HepG2 (cell line): ENCODE data around the gene RAMP3. TPM values are rescaled to one million over a fixed set of nuclear protein-coding genes. Genes with fewer than 3 reads are reported as not detected.
A peak's percentile ranks its signal among the peaks of the same experiment; 100 is the strongest.

Experiments used
- ATAD3A ChIP-seq: sonication (generic); formaldehyde crosslinking; IDR thresholded peaks from 2 replicates; pipeline ENCODE4 v1.4.0; 2020; ENCODE audit warnings: missing genetic modification reagents
- GMEB1 ChIP-seq: sonication (generic); formaldehyde crosslinking; IDR thresholded peaks from 2 replicates; pipeline ENCODE4 v1.5.1; 2020; ENCODE audit warnings: missing genetic modification reagents, mild to moderate bottlenecking, borderline replicate concordance
- JUND ChIP-seq: sonication (generic); formaldehyde crosslinking; IDR thresholded peaks from 2 replicates; pipeline ENCODE4 v1.8.0; 2022; ENCODE audit warnings: mild to moderate bottlenecking, missing genetic modification reagents
- MTA1 ChIP-seq: sonication (generic); formaldehyde crosslinking; IDR thresholded peaks from 2 replicates; pipeline ENCODE4 v1.4.0; 2020; ENCODE audit warnings: missing genetic modification reagents, mild to moderate bottlenecking, borderline replicate concordance
- NFYC ChIP-seq: IDR thresholded peaks from 2 replicates; pipeline ENCODE4 v1.6.1; 2016; ENCODE audit warnings: missing genetic modification reagents, missing compliant biosample characterization
- NONO ChIP-seq, 2 experiments: fragments of 450-650 bp in 1 of 2; sonication (generic) in 1 of 2; formaldehyde crosslinking in 1 of 2; IDR thresholded peaks in 1 of 2; conservative IDR thresholded peaks in 1 of 2; 2 replicates each; pipeline versions ENCODE4 v1.6.1 to v1.8.0; 2017 to 2022; ENCODE audit warnings: mild to moderate bottlenecking in 1 of 2, missing genetic modification reagents in 1 of 2, moderate library complexity in 1 of 2
- REST ChIP-seq, 2 experiments: IDR thresholded peaks; 2 replicates each; pipeline ENCODE4 v1.6.1; 2011 to 2012; ENCODE audit warnings: low read length in 2 of 2, borderline replicate concordance in 1 of 2, low read depth in 1 of 2, mild to moderate bottlenecking in 1 of 2, moderate library complexity in 1 of 2
- U2AF2 ChIP-seq: fragments of 200-400 bp; formaldehyde crosslinking; IDR thresholded peaks from 2 replicates; pipeline ENCODE4 v1.6.1; 2017; ENCODE audit warnings: low read depth, mild to moderate bottlenecking, low read length
- ZBTB25 ChIP-seq: IDR thresholded peaks from 2 replicates; pipeline ENCODE4 v1.6.1; 2018; ENCODE audit warnings: missing genetic modification reagents
- ZMYM2 ChIP-seq: sonication (generic); formaldehyde crosslinking; IDR thresholded peaks from 2 replicates; pipeline ENCODE4 v1.8.0; 2022; ENCODE audit warnings: mild to moderate bottlenecking, missing genetic modification reagents
- ZNF619 ChIP-seq: sonication (generic); formaldehyde crosslinking; IDR thresholded peaks from 2 replicates; pipeline ENCODE4 v1.4.0; 2020; ENCODE audit warnings: mild to moderate bottlenecking, missing genetic modification reagents
- ZNF841 ChIP-seq: sonication (generic); formaldehyde crosslinking; IDR thresholded peaks from 2 replicates; pipeline ENCODE4 v1.8.1; 2023; ENCODE audit warnings: missing genetic modification reagents, borderline replicate concordance
- ZSCAN31 ChIP-seq: sonication (generic); formaldehyde crosslinking; IDR thresholded peaks from 2 replicates; pipeline ENCODE4 v1.5.0; 2020; ENCODE audit warnings: low read depth, mild to moderate bottlenecking, missing genetic modification reagents
- polyA plus RNA-seq, 8 experiments: library from polyadenylated mRNA; depleted of rRNA in 3 of 8; stranded (reverse) in 7 of 8; unstranded in 1 of 8; fragments of >200 nt; fragmentation: Illumina TruSeq in 4 of 8; extraction: Trizol in 4 of 8; gene quantifications; 2 replicates each; pipeline versions ENCODE4 v1.2.1 to v1.2.3, GENCODE V29; 2011 to 2016; ENCODE audit warnings: low read depth in 4 of 8, missing spikeins in 1 of 8, mixed read lengths in 1 of 8; ENCODE audit not compliant: insufficient read depth in 1 of 8
- total RNA-seq, 5 experiments: library from RNA; depleted of rRNA; stranded (reverse); fragments of >200 nt; fragmentation: Illumina TruSeq; extraction: Trizol; gene quantifications; 2 replicates each; pipeline ENCODE4 v1.2.3, GENCODE V29; 2016; ENCODE audit warnings: low read depth in 1 of 5
- TF ChIP-seq, protein P1 (sequence below): sonication (generic); formaldehyde crosslinking; IDR thresholded peaks from 2 replicates; pipeline ENCODE4 v1.9.0; 2022; ENCODE audit warnings: missing genetic modification reagents, mild to moderate bottlenecking, borderline replicate concordance
- TF ChIP-seq, protein P2 (sequence below): sonication (generic); formaldehyde crosslinking; conservative IDR thresholded peaks from 2 replicates; pipeline ENCODE4 v1.8.0; 2022; ENCODE audit warnings: missing genetic modification reagents

Gene RAMP3
- total and polyA plus RNA-seq, 2 of the 13 experiments (the other 11 are each of a cell fraction or from before 2014, with no cell fraction given) = not detected

GRCh38 chr7:45111298-45112223 lies 46.0 kb upstream of the RAMP3 start, which contains the start of gene TBRG4 (continued):
- no peak for TF ChIP-seq NONO (IDR thresholded peaks at IDR 0.05)
- peak; percentile 99 for TF ChIP-seq NONO (CRISPR knock-in tag; conservative IDR thresholded peaks at IDR 0.05)
- peak; percentile 89; the same call in 1 of the 2 replicates for TF ChIP-seq ZNF619 (CRISPR knock-in tag)
- 0 out of 2 replicates have a peak, but pooled peaks have one; percentile 40 for TF ChIP-seq NFYC (CRISPR knock-in tag)
- no peak; the same call in 1 of the 2 replicates for TF ChIP-seq ZMYM2 (CRISPR knock-in tag)
- TF ChIP-seq, protein P1, sequence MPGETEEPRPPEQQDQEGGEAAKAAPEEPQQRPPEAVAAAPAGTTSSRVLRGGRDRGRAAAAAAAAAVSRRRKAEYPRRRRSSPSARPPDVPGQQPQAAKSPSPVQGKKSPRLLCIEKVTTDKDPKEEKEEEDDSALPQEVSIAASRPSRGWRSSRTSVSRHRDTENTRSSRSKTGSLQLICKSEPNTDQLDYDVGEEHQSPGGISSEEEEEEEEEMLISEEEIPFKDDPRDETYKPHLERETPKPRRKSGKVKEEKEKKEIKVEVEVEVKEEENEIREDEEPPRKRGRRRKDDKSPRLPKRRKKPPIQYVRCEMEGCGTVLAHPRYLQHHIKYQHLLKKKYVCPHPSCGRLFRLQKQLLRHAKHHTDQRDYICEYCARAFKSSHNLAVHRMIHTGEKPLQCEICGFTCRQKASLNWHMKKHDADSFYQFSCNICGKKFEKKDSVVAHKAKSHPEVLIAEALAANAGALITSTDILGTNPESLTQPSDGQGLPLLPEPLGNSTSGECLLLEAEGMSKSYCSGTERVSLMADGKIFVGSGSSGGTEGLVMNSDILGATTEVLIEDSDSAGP (CRISPR knock-in tag) = peak; percentile 94
- peak; percentile 97 for TF ChIP-seq GMEB1 (CRISPR knock-in tag)
- peak; percentile 77 for TF ChIP-seq JUND (CRISPR knock-in tag)
- peak; percentile 39; the same call in 1 of the 2 replicates for TF ChIP-seq ZNF841 (CRISPR knock-in tag)
- no peak for TF ChIP-seq U2AF2
- TF ChIP-seq ATAD3A = 0 out of 2 replicates have a peak, but pooled peaks have one; percentile 39
- TF ChIP-seq ZSCAN31 (CRISPR knock-in tag) = peak; percentile 96
- peak; percentile 18; the same call in 1 of the 2 replicates for TF ChIP-seq ZBTB25 (CRISPR knock-in tag)
- TF ChIP-seq MTA1 (CRISPR knock-in tag) = peak; percentile 64; the same call in 1 of the 2 replicates
- TF ChIP-seq REST (IDR thresholded peaks at IDR 0.05; ENCODE audit: borderline replicate concordance in 1 of 2, low read depth in 1 of 2, low read length in 2 of 2) = no peak; a peak in 1 of 4 replicates
- TF ChIP-seq, protein P2, sequence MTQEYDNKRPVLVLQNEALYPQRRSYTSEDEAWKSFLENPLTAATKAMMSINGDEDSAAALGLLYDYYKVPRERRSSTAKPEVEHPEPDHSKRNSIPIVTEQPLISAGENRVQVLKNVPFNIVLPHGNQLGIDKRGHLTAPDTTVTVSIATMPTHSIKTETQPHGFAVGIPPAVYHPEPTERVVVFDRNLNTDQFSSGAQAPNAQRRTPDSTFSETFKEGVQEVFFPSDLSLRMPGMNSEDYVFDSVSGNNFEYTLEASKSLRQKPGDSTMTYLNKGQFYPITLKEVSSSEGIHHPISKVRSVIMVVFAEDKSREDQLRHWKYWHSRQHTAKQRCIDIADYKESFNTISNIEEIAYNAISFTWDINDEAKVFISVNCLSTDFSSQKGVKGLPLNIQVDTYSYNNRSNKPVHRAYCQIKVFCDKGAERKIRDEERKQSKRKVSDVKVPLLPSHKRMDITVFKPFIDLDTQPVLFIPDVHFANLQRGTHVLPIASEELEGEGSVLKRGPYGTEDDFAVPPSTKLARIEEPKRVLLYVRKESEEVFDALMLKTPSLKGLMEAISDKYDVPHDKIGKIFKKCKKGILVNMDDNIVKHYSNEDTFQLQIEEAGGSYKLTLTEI (CRISPR knock-in tag) = no peak
